HEK293 (cell line): Measurements from ENCODE around the gene METTL26.

Source experiments
- CTCF ChIA-PET: fragments of 350-600 bp; formaldehyde crosslinking; extraction: SDS; loops from one replicate; lab custom pipeline; 2021; ENCODE audit warnings: antibody characterized with exemption; lab: Yijun Ruan, JAX
- POLR2A ChIA-PET: fragments of 300-600 bp; formaldehyde crosslinking; extraction: SDS; loops from one replicate; lab custom pipeline; 2020; ENCODE audit warnings: antibody characterized with exemption, inconsistent platforms; lab: Yijun Ruan, JAX
- H3K27ac ChIP-seq: fragments of 200-500 bp; sonication (Bioruptor generic); 2 replicates; pipeline ENCODE4 v1.5.1; 2014; ENCODE audit warnings: low read depth, low read length, control low read depth, inconsistent platforms; ENCODE audit errors: extremely low read depth
- H3K36me3 ChIP-seq, 2 experiments: fragments of 200-500 bp in 1 of 2; sonication (Bioruptor generic) in 1 of 2; 1 replicate in 1 of 2; 2 replicates in 1 of 2; pipeline ENCODE4 v1.5.1; 2014 to 2017; ENCODE audit warnings: inconsistent platforms in 2 of 2, low read length in 2 of 2; ENCODE audit not compliant: control insufficient read depth in 2 of 2, insufficient read depth in 1 of 2
- H3K4me1 ChIP-seq: fragments of 200-500 bp; sonication (Bioruptor generic); 2 replicates; pipeline ENCODE4 v1.5.1; 2014; ENCODE audit warnings: mild to moderate bottlenecking, low read length, inconsistent platforms; ENCODE audit not compliant: control insufficient read depth, insufficient read depth
- H3K4me3 ChIP-seq: 2 replicates; pipeline ENCODE4 v1.5.1; 2011; ENCODE audit warnings: low read depth, mild to moderate bottlenecking, control low read depth, low read length, moderate library complexity
- H3K9me3 ChIP-seq: fragments of 200-500 bp; sonication (Bioruptor generic); 2 replicates; pipeline ENCODE4 v1.5.1; 2014; ENCODE audit warnings: low read depth, low read length, inconsistent platforms; ENCODE audit not compliant: control insufficient read depth, insufficient read depth
- BCL11B ChIP-seq: fragments of 450-650 bp; formaldehyde crosslinking; IDR thresholded peaks from 2 replicates; pipeline ENCODE4 v1.5.1; 2016; ENCODE audit warnings: low read depth, missing biosample characterization, missing genetic modification characterization
- GLIS1 ChIP-seq: fragments of 450-650 bp; formaldehyde crosslinking; IDR thresholded peaks from 2 replicates; pipeline ENCODE4 v1.5.1; 2016; ENCODE audit warnings: missing biosample characterization, missing genetic modification characterization
- GLIS2 ChIP-seq: fragments of 450-650 bp; formaldehyde crosslinking; IDR thresholded peaks from 2 replicates; pipeline ENCODE4 v1.5.1; 2016; ENCODE audit warnings: missing biosample characterization, missing genetic modification characterization
- INSM2 ChIP-seq: fragments of 450-650 bp; formaldehyde crosslinking; IDR thresholded peaks from 2 replicates; pipeline ENCODE4 v1.5.1; 2016; ENCODE audit warnings: missing biosample characterization, missing genetic modification characterization
- KLF7 ChIP-seq: fragments of 450-650 bp; formaldehyde crosslinking; IDR thresholded peaks from 2 replicates; pipeline ENCODE4 v1.5.1; 2016; ENCODE audit warnings: missing biosample characterization, missing genetic modification characterization, borderline replicate concordance
- SETDB1 ChIP-seq: IDR thresholded peaks from one replicate; pipeline ENCODE4 v1.6.1; 2017; ENCODE audit warnings: mild to moderate bottlenecking, low read length, moderate library complexity, mixed read lengths; ENCODE audit not compliant: insufficient read length
- ZBTB48 ChIP-seq: fragments of 450-650 bp; formaldehyde crosslinking; IDR thresholded peaks from 2 replicates; pipeline ENCODE4 v1.5.1; 2016; ENCODE audit warnings: missing biosample characterization, missing genetic modification characterization
- ZFP41 ChIP-seq: fragments of 450-650 bp; formaldehyde crosslinking; IDR thresholded peaks from 2 replicates; pipeline ENCODE4 v1.5.1; 2016; ENCODE audit warnings: missing biosample characterization, missing genetic modification characterization, borderline replicate concordance
- ZIC2 ChIP-seq: fragments of 450-650 bp; formaldehyde crosslinking; IDR thresholded peaks from 2 replicates; pipeline ENCODE4 v1.5.1; 2016; ENCODE audit warnings: missing biosample characterization, missing genetic modification characterization
- ZNF133 ChIP-seq: fragments of 450-650 bp; formaldehyde crosslinking; IDR thresholded peaks from 2 replicates; pipeline ENCODE4 v1.5.1; 2016; ENCODE audit warnings: missing biosample characterization, missing genetic modification characterization
- ZNF223 ChIP-seq: fragments of 450-650 bp; formaldehyde crosslinking; IDR thresholded peaks from 2 replicates; pipeline ENCODE4 v1.5.1; 2016; ENCODE audit warnings: missing biosample characterization, missing genetic modification characterization
- ZNF23 ChIP-seq: fragments of 450-650 bp; formaldehyde crosslinking; IDR thresholded peaks from 2 replicates; pipeline ENCODE4 v1.5.1; 2016; ENCODE audit warnings: missing biosample characterization, missing genetic modification characterization, borderline replicate concordance
- ZNF292 ChIP-seq: fragments of 450-650 bp; formaldehyde crosslinking; IDR thresholded peaks from 2 replicates; pipeline ENCODE4 v1.5.1; 2016; ENCODE audit warnings: low read depth, missing biosample characterization, missing genetic modification characterization, borderline replicate concordance
- ZNF311 ChIP-seq: fragments of 450-650 bp; formaldehyde crosslinking; IDR thresholded peaks from 2 replicates; pipeline ENCODE4 v1.5.1; 2017; ENCODE audit warnings: missing biosample characterization, missing genetic modification characterization, borderline replicate concordance
- ZNF335 ChIP-seq: fragments of 450-650 bp; formaldehyde crosslinking; conservative IDR thresholded peaks from 2 replicates; pipeline ENCODE4 v1.5.1; 2016; ENCODE audit warnings: missing biosample characterization, missing genetic modification characterization
- ZNF426 ChIP-seq: fragments of 450-650 bp; formaldehyde crosslinking; IDR thresholded peaks from 2 replicates; pipeline ENCODE4 v1.5.1; 2017; ENCODE audit warnings: missing biosample characterization, missing genetic modification characterization, mild to moderate bottlenecking, inconsistent platforms, moderate library complexity
- ZNF488 ChIP-seq: fragments of 450-650 bp; formaldehyde crosslinking; IDR thresholded peaks from 2 replicates; pipeline ENCODE4 v1.5.1; 2016; ENCODE audit warnings: missing biosample characterization, missing genetic modification characterization
- ZNF501 ChIP-seq: fragments of 450-650 bp; formaldehyde crosslinking; IDR thresholded peaks from 2 replicates; pipeline ENCODE4 v1.5.1; 2016; ENCODE audit warnings: missing biosample characterization, missing genetic modification characterization
- ZNF514 ChIP-seq: fragments of 450-650 bp; formaldehyde crosslinking; IDR thresholded peaks from 2 replicates; pipeline ENCODE4 v1.5.1; 2016; ENCODE audit warnings: missing biosample characterization, missing genetic modification characterization
- ZNF548 ChIP-seq: fragments of 450-650 bp; formaldehyde crosslinking; IDR thresholded peaks from 2 replicates; pipeline ENCODE4 v1.5.1; 2016; ENCODE audit warnings: missing biosample characterization, missing genetic modification characterization
- ZNF560 ChIP-seq: fragments of 450-650 bp; formaldehyde crosslinking; IDR thresholded peaks from 2 replicates; pipeline ENCODE4 v1.5.1; 2017; ENCODE audit warnings: missing biosample characterization, missing genetic modification characterization, borderline replicate concordance
- ZNF561 ChIP-seq: fragments of 450-650 bp; IDR thresholded peaks from 2 replicates; pipeline ENCODE4 v1.5.1; 2018; ENCODE audit warnings: missing biosample characterization, missing genetic modification characterization, borderline replicate concordance

The METTL26 gene

GRCh38 chr16:626787-627453 lies 9.2 kb downstream of the METTL26 start (continued):
- TF ChIP-seq INSM2 (tag by site-specific recombination) (peak; percentile 61; the same call in 1 of the 2 replicates), ZNF335 (tag by site-specific recombination) (no peak), ZNF501 (tag by site-specific recombination) (no peak), KLF7 (tag by site-specific recombination) (no peak), ZBTB48 (tag by site-specific recombination) (peak; percentile 42; the same call in 1 of the 2 replicates)

- POLR2A ChIA-PET: no interaction called here
- Histone ChIP-seq H3K9me3 (no peaks in the 10 kb centered on the region), H3K36me3 (no peaks in the 10 kb centered on the region), H3K27ac (no peak overlapping the region), H3K4me1 (peaks cover under 1% of the 10 kb centered on the region; the same call in 1 of the 2 replicates), H3K4me3 (no peak overlapping the region)
- CTCF ChIA-PET: no interaction called here
- TF ChIP-seq ZIC2 (tag by site-specific recombination) (peak; percentile 70), ZNF223 (tag by site-specific recombination) (no peak), ZNF548 (tag by site-specific recombination) (peak; percentile 36; the same call in 1 of the 2 replicates), SETDB1 (no peak), ZNF311 (tag by site-specific recombination) (no peak), GLIS1 (tag by site-specific recombination) (peak; percentile 39; the same call in 1 of the 2 replicates), ZNF426 (tag by site-specific recombination) (no peak), ZNF292 (tag by site-specific recombination) (no peak), ZNF335 (tag by site-specific recombination) (no peak), GLIS2 (peak; percentile 14; the same call in 1 of the 2 replicates), ZNF561 (no peak), ZNF23 (tag by site-specific recombination) (no peak), ZNF514 (tag by site-specific recombination) (no peak), ZNF133 (tag by site-specific recombination) (no peak), ZNF488 (tag by site-specific recombination) (no peak), BCL11B (tag by site-specific recombination) (no peak), ZFP41 (tag by site-specific recombination) (no peak), ZNF560 (no peak)
Observed at GRCh38 chr16:625977-626765, 9.9 kb downstream of the METTL26 start.
